OCI-LY3 (cell line): ENCODE measurements around the gene NLGN1.

ENCODE experiments used
- CTCF ChIP-seq: fragments of 200-600, 300-600 bp; sonication (generic); IDR thresholded peaks from 2 replicates; pipeline ENCODE4 v1.5.1; 2014; ENCODE audit warnings: antibody characterized with exemption, low read length, low read depth
- EZH2phosphoT487 ChIP-seq: fragments of 200-600 bp; shearing (Covaris generic); IDR thresholded peaks from 2 replicates; pipeline ENCODE4 v1.6.1; 2018; ENCODE audit warnings: antibody characterized with exemption, mixed run types, low read depth

GRCh38 chr3:174330303-174330702 is 932.8 kb downstream of the NLGN1 start:
- TF ChIP-seq CTCF (no peak), EZH2phosphoT487 (no peak)
